Measurements from ENCODE around the gene C15orf39. TPM values are rescaled to one million over a fixed set of nuclear protein-coding genes. Genes with fewer than 3 reads are reported as not detected.

Gene C15orf39
- total RNA-seq, 3 donors from 2014 or later: 7.7 to 17.4 (median 11.5) TPM

GRCh38 chr15:75193272-75193671 is 8.4 kb upstream of the C15orf39 start:
- Histone ChIP-seq H3K27ac (no peak overlapping the region), H3K9me3 (no peaks in the 10 kb centered on the region), H3K27me3 (no peaks in the 10 kb centered on the region), H3K36me3 (no peaks in the 10 kb centered on the region), H3K4me1 (no peaks in the 10 kb centered on the region), H3K4me3 (no peak overlapping the region)
- no peak for DNase-seq (ENCODE audit: low spot score in 2 of 2)
- TF ChIP-seq POLR2A (IDR thresholded peaks at IDR 0.05) (no peak), POLR2AphosphoS5 (IDR thresholded peaks at IDR 0.05) (no peak)
- intact Hi-C loops (cut with DNase I; ENCODE audit: low total_unique reads): no loop called here

GRCh38 chr15:75193976-75194375 is 7.7 kb upstream of the C15orf39 start:
- TF ChIP-seq POLR2A (IDR thresholded peaks at IDR 0.05) (no peak), POLR2AphosphoS5 (IDR thresholded peaks at IDR 0.05) (no peak), CTCF (IDR thresholded peaks at IDR 0.05) (no peak)
- Histone ChIP-seq H3K4me1 (no peaks in the 10 kb centered on the region), H3K27ac (no peak overlapping the region), H3K4me3 (no peak overlapping the region), H3K36me3 (no peaks in the 10 kb centered on the region), H3K9me3 (no peaks in the 10 kb centered on the region), H3K27me3 (no peaks in the 10 kb centered on the region)
- no peak for DNase-seq (ENCODE audit: low spot score in 2 of 2)
- intact Hi-C loops (cut with DNase I; ENCODE audit: low total_unique reads): no loop called here

- Histone ChIP-seq H3K27me3 (no peaks in the 10 kb centered on the region), H3K27ac (no peak overlapping the region), H3K4me3 (no peak overlapping the region), H3K9me3 (no peaks in the 10 kb centered on the region), H3K36me3 (no peaks in the 10 kb centered on the region), H3K4me1 (no peaks in the 10 kb centered on the region)
- intact Hi-C loops (cut with DNase I; ENCODE audit: low total_unique reads): no loop called here
- no peak for DNase-seq (ENCODE audit: low spot score in 2 of 2)
- TF ChIP-seq CTCF (IDR thresholded peaks at IDR 0.05): no peak
- TF ChIP-seq POLR2A (IDR thresholded peaks at IDR 0.05): no peak
- TF ChIP-seq POLR2AphosphoS5 (IDR thresholded peaks at IDR 0.05): no peak
These were observed 7.3 kb upstream of the C15orf39 start for GRCh38 chr15:75194397-75194796.

GRCh38 chr15:75195122-75195765 is 6.4 kb upstream of the C15orf39 start:
- no peaks in the 10 kb centered on the region for H3K4me1 ChIP-seq
- H3K4me3 ChIP-seq: peak overlapping the region in 1 of 3 donors; percentile 5
- no peaks in the 10 kb centered on the region for H3K36me3 ChIP-seq
- H3K9me3 ChIP-seq: no peaks in the 10 kb centered on the region
- no peak for DNase-seq (ENCODE audit: low spot score in 2 of 2)
- no peak overlapping the region for H3K27ac ChIP-seq
- TF ChIP-seq POLR2A (IDR thresholded peaks at IDR 0.05): no peak
- no peak for TF ChIP-seq CTCF (IDR thresholded peaks at IDR 0.05)
- no peak for TF ChIP-seq POLR2AphosphoS5 (IDR thresholded peaks at IDR 0.05)
- intact Hi-C loops (cut with DNase I; ENCODE audit: low total_unique reads): no loop called here
- H3K27me3 ChIP-seq: no peaks in the 10 kb centered on the region

- H3K27ac ChIP-seq: no peak overlapping the region
- intact Hi-C loops (cut with DNase I; ENCODE audit: low total_unique reads): no loop called here
- DNase-seq (ENCODE audit: low spot score in 2 of 2): no peak
- H3K9me3 ChIP-seq: no peaks in the 10 kb centered on the region
- peak overlapping the region in 1 of 3 donors; percentile 5 for H3K4me3 ChIP-seq
- peaks cover 0 to under 1% of the 10 kb centered on the region in 2 donors for H3K4me1 ChIP-seq
- TF ChIP-seq CTCF (IDR thresholded peaks at IDR 0.05): no peak
- TF ChIP-seq POLR2AphosphoS5 (IDR thresholded peaks at IDR 0.05): no peak
- TF ChIP-seq POLR2A (IDR thresholded peaks at IDR 0.05): no peak
- H3K27me3 ChIP-seq: no peaks in the 10 kb centered on the region
- no peaks in the 10 kb centered on the region for H3K36me3 ChIP-seq
These were observed 5.9 kb upstream of the C15orf39 start for GRCh38 chr15:75195766-75196241.

All from breast epithelium (tissue), 4 donors.